Activated CD8-positive, alpha-beta memory T cell treated with anti-CD3 and anti-CD28 coated beads, Interleukin-2, amount 50 U/mL, for 1 hour (primary cell): ENCODE data around the gene AAMP.
"Not testable (repeated sequence)": the region's sequence is repeated elsewhere in the genome, so short reads cannot be mapped to it uniquely, and the experiment has no call there.

ENCODE experiments used
- DNase-seq: peaks from one replicate; pipeline ENCODE4 v3.0.0-alpha.2; 2020; ENCODE audit errors: extremely low read depth

The AAMP gene

DNA sequence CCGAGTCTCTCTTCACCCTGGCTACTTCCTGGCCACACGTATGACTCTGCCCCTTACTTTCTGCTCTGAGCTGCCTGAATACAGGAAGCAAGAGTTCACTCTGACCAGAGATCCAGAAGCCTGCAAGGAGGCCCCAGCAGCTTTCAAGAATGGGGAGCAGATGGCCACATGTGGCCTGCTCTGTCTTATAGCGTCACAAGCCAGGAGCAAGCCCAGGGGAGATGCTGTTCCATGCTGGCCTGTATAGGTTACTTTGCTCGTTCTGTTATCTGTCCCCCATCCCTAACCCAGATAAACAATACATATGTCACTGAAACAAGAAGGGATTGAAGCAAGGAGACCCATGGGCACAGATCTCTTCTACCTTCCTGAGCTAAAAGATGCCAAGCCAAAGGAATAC, 4.6 kb upstream of the AAMP start:
- DNase-seq = no peak

DNA sequence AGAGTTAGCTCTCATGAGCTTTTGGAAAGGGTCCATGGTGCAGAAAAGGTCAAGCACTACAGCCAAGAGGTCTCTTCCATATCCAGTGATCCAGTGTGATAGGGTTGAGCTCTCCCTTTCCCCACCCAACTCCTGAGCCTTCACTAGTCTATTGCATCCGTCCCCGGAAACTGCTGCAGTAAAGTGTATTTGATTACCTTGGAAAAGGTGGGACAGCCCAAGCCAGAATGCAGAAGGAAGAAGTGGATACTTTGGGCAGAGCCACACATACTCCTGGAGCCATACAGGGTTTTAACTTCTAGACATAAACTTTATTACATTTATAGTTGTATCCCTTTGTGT, 3.9 kb upstream of the AAMP start:
- DNase-seq = no peak

DNA sequence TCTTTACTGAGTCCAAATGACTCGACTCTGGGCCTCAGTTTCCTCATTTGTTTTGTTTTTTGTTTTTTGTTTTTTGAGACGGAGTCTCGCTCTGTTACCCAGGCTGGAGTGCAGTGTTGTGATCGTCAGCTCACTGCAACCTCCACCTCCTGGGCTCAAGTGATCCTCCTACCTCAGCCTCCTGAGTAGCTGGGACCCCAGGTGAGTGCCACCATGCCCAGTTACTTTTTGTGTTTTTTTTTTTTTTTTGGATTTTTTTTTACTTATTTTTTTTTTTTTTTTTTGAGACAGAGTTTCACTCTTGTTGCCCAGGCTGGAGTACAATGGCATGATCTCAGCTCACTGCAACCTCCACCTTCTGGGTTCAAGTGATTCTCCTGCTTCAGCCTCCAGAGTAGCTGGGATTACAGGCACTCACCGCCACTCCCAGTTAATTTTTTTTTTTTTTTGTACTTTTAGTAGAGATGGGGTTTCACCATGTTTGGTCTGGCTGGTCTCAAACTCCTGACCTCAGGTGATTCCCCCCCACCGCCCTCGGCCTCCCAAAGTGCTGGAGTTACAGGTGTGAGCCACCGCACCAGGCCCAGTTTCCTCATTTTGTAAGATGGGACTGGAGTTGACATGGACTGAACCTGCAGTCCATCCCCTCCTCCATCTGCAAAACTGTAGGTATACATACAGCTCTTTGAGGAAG, 3.4 kb upstream of the AAMP start:
- not testable (repeated sequence) for DNase-seq

DNA sequence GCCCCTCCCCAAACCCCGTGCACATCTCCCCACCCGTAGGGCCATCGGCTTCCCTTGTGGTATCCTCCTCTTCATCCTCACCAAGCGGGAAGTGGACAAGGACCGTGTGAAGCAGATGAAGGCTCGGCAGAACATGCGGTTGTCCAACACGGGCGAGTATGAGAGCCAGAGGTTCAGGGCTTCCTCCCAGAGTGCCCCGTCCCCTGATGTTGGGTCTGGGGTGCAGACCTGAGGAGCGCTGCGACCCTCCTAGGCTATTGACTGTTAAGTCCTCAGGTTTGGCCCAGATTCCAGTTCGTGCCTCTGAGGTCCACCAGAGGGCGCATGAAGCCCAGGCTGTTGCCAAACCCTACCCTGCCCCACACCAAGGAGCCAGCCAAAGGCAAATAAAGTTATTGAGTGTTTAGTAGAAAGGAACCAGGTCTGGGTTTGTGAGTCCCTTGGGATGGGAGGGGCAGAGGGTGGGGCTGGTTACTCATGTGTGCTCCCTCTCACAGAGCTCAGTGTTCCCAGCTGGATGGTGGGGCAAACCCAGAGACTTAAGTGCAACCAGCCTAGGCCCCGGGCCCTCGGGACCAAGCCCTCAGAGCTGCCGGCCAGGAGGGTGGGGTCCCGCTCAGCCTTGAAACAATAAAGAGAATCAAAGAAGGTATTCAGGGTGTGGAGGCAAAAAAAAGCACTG, 2.7 kb upstream of the AAMP start:
- peak; percentile 58 for DNase-seq

DNA sequence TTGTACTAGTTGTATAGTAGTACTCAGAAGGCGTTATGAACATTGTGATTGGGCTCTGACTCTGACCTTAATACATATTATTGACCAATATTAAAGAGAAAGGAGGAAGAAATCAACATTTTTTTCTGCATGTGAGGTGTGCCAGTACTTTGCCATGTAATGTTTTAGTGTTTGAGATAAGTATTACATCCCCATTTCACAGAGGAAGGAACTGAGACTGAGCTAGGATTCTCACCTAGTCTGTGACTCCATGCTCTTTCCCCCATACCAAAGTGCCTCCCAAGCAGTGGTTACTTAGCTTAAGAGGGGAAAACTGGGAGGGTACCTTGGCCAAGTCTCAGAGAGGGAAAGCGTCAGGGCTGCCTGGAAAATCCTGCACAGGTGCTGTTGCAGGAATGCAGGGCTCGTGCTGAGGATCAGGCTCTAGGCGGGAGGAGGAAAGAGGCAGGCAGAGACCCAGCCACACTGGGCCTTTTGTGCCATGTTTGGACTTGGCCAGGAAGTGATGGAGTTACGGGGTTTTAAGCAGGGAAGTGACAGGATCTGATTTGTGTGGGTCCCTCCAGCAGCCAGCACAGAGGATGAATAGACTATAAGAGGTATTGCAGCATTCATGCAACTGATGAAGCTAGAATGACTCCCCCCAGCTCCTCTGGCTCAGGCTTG, 2.1 kb upstream of the AAMP start:
- no peak for DNase-seq

DNA sequence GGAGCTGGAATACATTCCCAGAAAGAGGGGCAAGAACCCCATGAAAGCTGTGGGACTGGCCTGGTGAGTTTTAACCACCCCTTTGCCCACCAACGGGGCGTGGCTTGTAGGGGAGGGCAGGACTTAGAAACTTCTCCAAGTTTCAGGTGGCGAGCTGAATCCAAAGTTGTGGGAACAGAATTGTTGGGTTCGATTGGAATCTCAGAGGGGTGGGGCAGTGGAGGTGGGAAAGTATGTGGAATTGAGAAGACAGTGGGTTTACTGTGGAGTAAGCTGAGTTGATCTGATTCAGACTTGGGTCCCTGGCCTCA, 1.5 kb upstream of the AAMP start:
- DNase-seq = no peak

DNA sequence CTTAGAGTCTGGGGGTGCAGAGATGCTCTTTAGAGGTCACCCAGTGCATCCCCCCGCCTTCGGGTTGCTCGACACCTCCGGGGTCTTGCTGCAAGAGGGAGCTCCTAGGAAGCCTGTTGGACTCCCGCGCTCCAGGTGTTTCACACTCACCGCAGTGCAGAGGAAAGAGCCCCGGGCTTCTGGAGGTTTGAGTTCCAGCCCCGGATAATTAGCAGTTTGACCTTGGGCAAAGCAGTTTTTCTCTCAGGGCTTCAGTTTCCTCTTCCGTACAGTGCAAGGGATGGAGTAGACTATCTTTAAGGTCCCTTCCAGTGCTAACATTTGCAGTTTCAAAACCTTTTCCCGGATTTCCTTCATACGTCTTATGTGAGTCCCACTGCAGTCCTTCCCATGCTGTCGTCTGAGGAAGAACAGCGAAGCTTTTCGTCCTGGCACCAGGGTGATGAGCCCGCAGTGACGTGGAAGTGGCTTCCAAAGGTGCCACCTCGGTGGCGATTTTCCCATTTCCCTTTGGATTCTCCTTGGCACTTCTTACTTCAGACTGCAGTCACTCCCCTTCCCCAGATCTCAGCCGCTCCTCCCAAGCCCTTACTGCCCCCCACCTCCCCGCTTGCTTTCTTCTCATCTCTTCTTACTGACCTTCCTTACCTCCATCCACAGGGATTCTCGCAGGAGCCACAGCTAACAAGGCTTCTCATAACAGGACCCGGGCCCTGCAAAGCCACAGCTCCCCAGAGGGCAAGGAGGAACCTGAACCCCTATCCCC, 967 bp upstream of the AAMP start:
- no peak for DNase-seq

DNA sequence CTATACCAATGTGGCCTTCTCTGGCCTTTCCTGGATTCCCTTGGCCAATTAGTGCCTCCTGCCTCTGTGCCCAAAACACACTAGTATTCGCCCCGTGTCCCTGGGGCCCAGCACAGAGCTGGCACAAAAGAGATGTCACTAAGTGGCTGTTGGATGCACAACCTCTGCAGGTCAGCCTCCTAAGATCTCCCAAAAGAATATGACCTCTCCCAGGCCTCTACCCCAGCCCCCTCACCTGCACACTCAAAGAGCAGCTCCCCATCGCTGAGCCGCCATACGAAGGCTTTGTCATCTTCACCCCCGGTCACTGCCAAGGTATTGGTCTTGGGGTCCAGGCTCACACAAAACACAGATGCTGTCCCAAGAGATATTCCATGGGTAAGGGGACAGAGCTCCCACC, 2.7 kb downstream of the AAMP start:
- no peak for DNase-seq

DNA sequence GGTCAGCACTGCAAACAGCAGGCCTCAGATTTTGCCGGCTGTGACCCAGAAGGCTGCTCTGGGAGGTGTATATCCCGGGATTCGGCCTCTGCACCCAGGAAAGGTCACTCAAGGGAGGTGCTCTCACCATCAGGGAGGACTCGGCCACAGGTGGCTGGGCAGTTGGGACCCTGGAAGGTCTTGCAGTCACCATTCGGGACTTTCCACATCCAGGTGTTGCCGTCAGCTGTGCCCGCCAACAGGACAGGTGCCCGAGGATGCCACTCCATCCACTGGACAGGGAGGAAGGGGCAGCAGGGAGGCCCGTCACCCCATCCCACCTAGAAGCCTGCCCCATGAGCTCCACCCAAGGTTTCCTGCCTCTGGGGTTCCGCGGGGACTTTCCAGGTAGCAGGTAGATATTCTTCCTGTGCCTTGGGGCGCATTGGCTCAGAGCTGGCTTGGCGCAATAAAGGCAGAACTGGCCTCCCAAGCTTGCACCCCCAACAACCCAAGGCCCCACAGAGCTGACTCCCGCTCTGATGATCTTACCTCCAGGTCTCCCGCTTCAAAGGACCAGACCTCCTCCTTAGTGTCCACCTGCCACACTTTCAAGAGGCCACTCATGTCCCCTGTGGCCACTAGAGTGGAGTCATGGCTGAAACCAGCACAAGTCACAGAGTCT, 3.5 kb downstream of the AAMP start:
- DNase-seq = no peak

DNA sequence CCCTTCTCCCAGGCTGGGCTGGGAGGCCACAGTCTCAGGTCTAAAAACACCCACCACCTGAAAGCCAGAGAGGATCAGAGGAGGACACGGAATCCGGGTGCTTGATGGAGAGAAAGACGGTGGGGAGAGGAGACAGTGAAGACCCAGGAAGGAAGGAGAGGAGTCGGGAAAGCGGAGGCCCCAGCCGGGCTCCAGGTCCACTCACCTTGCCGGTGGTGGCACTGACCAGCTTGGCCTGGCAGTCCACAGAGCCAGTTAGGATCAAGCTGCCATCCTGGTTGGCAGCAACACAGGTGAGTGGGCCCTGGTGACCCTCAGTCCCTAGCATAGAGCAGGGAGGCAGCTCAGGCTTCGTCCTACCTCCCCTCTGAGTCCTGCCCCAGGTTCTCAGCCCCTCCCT, 4.3 kb downstream of the AAMP start:
- no peak for DNase-seq

DNA sequence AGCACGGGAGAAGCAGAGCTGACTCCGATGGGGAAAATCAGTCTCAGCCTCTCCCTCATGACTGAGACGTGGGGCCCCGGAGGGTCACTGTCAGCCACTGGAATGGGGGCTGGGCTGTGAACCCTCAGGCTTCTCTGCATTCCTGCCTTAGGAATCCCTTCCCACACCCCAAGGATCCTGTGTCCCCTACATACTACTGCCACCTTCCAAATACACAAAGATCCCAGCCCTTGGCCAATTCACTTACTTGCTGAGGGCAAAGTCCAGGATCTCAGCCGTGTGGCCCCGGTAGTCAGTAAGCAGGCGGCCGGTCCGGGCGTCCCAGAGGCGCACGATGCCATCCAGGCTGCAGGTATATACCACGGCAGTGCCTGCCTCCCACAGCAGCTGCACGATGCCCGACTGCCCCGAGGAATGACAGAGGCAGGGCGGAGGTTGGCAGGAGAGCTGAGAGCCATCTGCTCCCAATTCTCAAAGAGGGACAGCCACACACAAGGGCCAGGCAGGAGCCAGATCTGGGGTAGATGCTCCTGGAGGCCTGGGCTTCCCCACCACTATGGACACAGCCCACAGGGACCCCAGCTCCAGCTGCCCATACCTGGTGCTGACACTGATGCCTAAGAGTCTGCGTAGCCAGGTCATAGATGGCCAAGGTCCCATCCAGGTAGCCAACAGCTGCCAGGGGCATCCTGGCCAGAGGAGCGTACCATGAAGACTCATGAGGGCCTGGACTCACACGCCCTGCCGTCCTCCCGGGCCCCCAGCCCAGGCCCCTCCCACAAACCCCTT, 5.0 kb downstream of the AAMP start:
- no peak for DNase-seq

DNA sequence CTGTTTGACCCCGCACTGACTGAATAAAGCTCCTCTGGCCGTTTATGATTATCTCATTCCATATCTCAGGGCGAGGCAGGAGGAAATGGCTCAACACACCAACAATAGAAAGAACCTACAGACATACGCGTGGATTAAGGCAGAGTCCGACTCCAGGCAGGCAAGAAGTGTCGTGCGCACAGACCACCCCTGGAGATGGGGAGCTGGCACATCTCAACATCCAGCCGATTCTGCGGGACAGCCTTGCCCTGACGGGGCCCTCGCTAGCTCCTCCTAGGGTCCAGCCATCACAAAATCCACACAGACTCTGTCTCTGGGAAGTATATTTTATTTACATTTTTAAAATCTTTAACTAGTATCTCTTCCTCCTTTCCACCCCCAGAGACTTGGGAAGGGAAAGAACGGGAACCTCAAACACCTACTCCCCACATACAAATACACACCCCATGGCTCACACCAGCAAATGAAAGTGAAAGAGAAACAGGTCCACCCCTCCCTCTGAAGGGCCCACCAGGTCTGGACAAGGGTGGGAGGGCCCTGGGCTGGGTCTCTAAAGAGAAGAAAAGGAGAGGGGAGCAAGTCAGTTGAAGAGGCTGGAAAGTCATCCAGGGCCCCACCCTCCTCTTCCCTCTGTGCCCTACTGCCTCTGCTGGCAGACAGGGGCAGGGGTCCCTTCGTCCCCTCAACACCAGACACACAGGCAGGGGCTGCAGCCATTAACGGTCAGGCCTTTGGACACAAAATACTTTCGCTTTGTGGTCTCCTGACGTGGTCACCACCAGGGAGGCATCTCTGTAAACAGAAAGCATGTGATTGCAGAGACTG, 5.9 kb downstream of the AAMP start:
- no peak for DNase-seq

DNA sequence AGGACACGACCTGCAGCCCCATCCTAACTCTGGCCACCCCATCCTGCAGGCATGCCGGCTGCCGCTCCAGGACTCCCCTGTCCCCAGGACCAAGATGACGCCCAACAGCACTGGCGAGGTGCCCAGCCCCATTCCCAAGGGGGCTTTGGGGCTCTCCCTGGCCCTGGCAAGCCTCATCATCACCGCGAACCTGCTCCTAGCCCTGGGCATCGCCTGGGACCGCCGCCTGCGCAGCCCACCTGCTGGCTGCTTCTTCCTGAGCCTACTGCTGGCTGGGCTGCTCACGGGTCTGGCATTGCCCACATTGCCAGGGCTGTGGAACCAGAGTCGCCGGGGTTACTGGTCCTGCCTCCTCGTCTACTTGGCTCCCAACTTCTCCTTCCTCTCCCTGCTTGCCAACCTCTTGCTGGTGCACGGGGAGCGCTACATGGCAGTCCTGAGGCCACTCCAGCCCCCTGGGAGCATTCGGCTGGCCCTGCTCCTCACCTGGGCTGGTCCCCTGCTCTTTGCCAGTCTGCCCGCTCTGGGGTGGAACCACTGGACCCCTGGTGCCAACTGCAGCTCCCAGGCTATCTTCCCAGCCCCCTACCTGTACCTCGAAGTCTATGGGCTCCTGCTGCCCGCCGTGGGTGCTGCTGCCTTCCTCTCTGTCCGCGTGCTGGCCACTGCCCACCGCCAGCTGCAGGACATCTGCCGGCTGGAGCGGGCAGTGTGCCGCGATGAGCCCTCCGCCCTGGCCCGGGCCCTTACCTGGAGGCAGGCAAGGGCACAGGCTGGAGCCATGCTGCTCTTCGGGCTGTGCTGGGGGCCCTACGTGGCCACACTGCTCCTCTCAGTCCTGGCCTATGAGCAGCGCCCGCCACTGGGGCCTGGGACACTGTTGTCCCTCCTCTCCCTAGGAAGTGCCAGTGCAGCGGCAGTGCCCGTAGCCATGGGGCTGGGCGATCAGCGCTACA, 7.0 kb downstream of the AAMP start:
- no peak for DNase-seq

DNA sequence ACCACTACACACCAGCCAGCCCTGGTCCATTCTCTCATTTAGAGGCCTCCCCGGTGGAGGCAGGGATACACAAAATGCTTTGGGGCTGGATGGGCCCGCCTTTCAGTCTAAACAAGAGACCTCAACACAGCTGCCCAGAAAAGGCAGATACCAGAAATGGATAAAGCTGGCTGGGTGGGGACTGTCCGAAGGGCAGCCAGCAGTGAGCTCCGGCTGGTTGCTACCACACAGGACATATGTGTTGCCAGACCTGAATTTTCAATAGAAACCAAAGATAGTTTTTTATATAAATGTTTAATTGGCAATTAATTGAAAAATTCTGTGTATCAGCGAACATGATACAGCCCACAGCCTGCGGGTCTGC, 7.7 kb downstream of the AAMP start:
- no peak for DNase-seq

DNA sequence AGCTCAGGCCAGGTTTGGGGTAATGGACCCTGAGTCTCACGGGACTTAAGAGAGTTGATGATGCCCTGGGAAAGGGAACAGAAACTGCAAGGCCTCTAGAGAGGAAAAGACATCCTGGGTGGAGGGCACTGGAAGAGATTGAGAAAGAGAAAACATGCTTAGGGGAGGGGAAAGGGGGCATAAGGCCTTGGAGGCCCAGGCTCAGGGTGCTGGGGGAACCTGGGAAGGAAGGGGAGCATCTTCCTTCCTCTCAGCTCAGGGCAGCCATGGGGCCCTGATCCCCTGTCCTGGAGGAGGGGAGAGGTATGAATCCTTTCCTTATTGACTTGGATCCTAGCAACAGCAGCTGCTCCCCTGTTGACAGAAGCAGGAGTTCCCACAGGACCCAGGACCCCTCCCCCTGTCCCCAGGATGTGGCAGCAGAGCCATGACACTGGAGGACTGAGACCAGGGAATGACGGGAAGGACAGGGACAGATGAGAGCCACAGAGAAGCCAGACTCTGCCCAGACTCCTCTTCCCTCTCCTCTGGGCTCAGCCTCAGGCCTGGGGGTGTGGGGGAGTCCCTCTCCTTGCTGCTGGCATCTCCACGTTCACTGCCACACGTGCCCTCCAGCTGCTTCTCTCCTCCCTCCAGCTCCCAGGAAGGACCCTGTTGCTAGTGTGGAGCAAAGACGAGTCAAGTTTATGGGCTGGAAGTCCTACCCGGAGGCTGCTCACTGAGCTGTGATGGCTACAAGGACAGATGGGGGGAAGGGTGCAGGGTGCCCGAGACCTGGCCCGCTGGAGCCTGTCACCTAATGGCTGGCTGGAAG, 8.3 kb downstream of the AAMP start:
- DNase-seq = no peak

DNA sequence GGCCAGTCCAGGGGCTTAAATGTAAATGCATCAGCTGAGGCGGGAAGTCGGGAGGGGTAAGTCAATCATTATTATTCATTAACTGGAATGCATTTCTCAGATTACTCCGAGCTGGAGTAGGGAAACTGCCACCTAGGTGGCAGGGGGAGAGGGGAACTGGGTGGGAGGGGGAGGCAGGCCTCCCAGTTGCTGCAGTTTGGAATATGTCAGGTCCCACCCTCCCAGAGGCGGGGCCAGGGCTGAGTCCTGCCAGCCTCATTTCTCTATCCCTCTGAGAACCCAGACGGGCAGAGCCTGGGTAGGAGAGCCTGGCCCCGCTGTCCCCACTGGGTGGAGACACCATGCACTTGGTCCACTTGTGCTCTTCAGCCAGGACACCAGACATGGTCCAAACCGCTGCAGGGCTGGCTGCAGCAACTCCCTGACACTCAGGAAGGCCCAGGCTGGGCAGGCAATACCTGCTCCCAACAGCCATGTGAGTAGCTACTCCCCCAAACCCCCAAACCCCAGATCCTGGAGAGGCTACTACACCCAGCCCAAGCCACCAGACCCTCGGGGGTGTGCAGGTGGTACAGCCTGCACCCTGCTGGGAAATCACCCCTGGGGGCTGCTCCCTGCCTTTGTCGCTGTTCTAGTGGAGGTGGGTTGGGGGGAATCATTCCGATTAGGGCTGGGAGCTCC, 9.1 kb downstream of the AAMP start, which contains the start of gene GPBAR1:
TSS of gene GPBAR1 (plus strand) at position 274 of the 681 bp plus-strand sequence. CDS start 1,710 bp downstream, outside the sequence.
- DNase-seq = no peak

DNA sequence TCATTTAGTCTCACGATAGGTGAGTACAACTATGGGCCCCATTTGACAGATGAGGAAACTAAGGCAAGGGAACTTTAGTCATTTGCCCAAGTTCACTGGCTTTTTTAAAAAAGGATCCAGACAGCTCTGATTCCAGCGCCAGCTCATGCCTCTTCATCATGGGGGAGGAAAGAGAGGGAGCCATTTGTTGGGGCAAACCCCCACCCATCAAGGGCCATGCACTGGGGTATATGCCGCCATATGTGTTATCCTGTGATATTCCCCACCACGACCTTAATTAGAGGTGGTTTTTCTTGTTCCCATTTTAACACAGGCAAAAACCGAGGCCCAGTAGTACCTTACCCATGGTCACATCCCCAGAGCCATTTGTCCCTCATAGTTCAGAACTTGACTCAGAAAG, 9.8 kb downstream of the AAMP start:
- DNase-seq = no peak
